K562 (cell line): ENCODE measurements around the gene DKKL1. TPM values are rescaled to one million over a fixed set of nuclear protein-coding genes. Genes with fewer than 3 reads are reported as not detected.

Experiments used
- ATF2 ChIP-seq: sonication (generic); formaldehyde crosslinking; IDR thresholded peaks from 2 replicates; pipeline ENCODE4 v1.8.1; 2022; ENCODE audit warnings: missing genetic modification reagents
- BHLHE40 ChIP-seq: IDR thresholded peaks from 2 replicates; pipeline ENCODE4 v1.6.1; 2011; ENCODE audit warnings: low read length, improper control_type of control experiment
- DLX4 ChIP-seq: fragments of 250-450 bp; sonication (Bioruptor Pico); IDR thresholded peaks from 2 replicates; pipeline ENCODE4 v1.6.1; 2021; ENCODE audit warnings: mild to moderate bottlenecking
- HDAC3 ChIP-seq: fragments of 450-650 bp; IDR thresholded peaks from 2 replicates; pipeline ENCODE4 v1.6.1; 2018; ENCODE audit warnings: borderline replicate concordance, mild to moderate bottlenecking, moderate library complexity; ENCODE audit not compliant: partially characterized antibody
- MLX ChIP-seq, 2 experiments: fragments of 450-650 bp in 1 of 2; sonication (generic) in 1 of 2; formaldehyde crosslinking; conservative IDR thresholded peaks; 2 replicates each; pipeline versions ENCODE4 v1.4.0 to v1.8.1; 2020 to 2022; ENCODE audit warnings: mild to moderate bottlenecking in 1 of 2, missing genetic modification reagents in 1 of 2
- RBM39 ChIP-seq: fragments of 200-400 bp; formaldehyde crosslinking; optimal IDR thresholded peaks from 2 replicates; pipeline ENCODE3; 2018; ENCODE audit warnings: low read depth, low read length
- SIRT6 ChIP-seq: IDR thresholded peaks from one replicate; pipeline ENCODE4 v1.6.1; 2012; ENCODE audit warnings: low read depth, mild to moderate bottlenecking, control low read depth, inconsistent platforms, low read length, moderate library complexity
- THAP12 ChIP-seq: fragments of 250-450 bp; sonication (Bioruptor Pico); IDR thresholded peaks from 2 replicates; pipeline ENCODE4 v1.9.0; 2021; ENCODE audit warnings: mild to moderate bottlenecking, inconsistent platforms
- ZEB2 ChIP-seq: fragments of 450-650 bp; IDR thresholded peaks from 2 replicates; pipeline ENCODE4 v1.6.1; 2016
- polyA plus RNA-seq, 8 experiments: library from polyadenylated mRNA; depleted of rRNA in 4 of 8; stranded (reverse) in 5 of 8; unstranded in 3 of 8; fragments of >200 nt; fragmentation: Nextera tagmentation in 2 of 8; fragmentation: Illumina TruSeq in 1 of 8; extraction: Ambion mirVana in 2 of 8; extraction: Trizol in 1 of 8; gene quantifications; 2 replicates each; pipeline versions ENCODE4 v1.2.1 to v1.2.3, GENCODE V29; 2011 to 2014; ENCODE audit warnings: inconsistent platforms in 1 of 8, missing spikeins in 1 of 8
- total RNA-seq, 7 experiments: library from RNA; depleted of rRNA in 6 of 7; stranded (reverse); fragments of >200 nt in 6 of 7; fragmentation: Illumina TruSeq in 2 of 7; extraction: Trizol in 2 of 7; gene quantifications; 2 replicates each; pipeline versions ENCODE4 v1.2.1 to v1.2.3, GENCODE V29; 2011 to 2021; ENCODE audit warnings: low replicate concordance in 1 of 7

DKKL1 gene
- total and polyA plus RNA-seq, 9 of the 15 experiments (the other 6 are each of a cell fraction or from before 2014, with no cell fraction given), result 0.15 to 1.7 (median 0.52) TPM

- TF ChIP-seq THAP12 (CRISPR knock-in tag), result 0 out of 2 replicates have a peak, but pooled peaks have one; percentile 44
- no peak for TF ChIP-seq ATF2
- no peak for TF ChIP-seq MLX (CRISPR knock-in tag; conservative IDR thresholded peaks at IDR 0.05)
- TF ChIP-seq DLX4 (CRISPR knock-in tag), result no peak
- TF ChIP-seq SIRT6, result no peak
- peak; percentile 67 for TF ChIP-seq ZEB2
- TF ChIP-seq HDAC3, result no peak
- 0 out of 2 replicates have a peak, but pooled peaks have one; percentile 11 for TF ChIP-seq BHLHE40
- no peak for TF ChIP-seq RBM39
Observed at GRCh38 chr19:49391581-49392399, 28.1 kb downstream of the DKKL1 start (continued).
